B cell (primary cell): Measurements from ENCODE around the gene CARTPT.

Experiments used
- CTCF ChIP-seq: fragments of 200-600 bp; IDR thresholded peaks from one replicate; pipeline ENCODE4 v1.8.0; 2022; ENCODE audit warnings: antibody characterized with exemption, mild to moderate bottlenecking
- EZH2 ChIP-seq: IDR thresholded peaks from 2 replicates; pipeline ENCODE4 v1.6.1; 2012; ENCODE audit warnings: borderline replicate concordance, low read depth, mild to moderate bottlenecking, moderate library complexity, low read length; ENCODE audit not compliant: insufficient read depth, poor library complexity, severe bottlenecking

- no peak for TF ChIP-seq CTCF
- no peak for TF ChIP-seq EZH2
These were observed 32.3 kb downstream of the CARTPT start for GRCh38 chr5:71751422-71751821.
